HG03196 (cell line): ENCODE measurements around the gene TMEM140.
A peak's percentile ranks its signal among the peaks of the same experiment; 100 is the strongest.
"Not testable (repeated sequence)": the region's sequence is repeated elsewhere in the genome, so short reads cannot be mapped to it uniquely, and the experiment has no call there.

ENCODE experiments used
- ATAC-seq: cut with Tn5 transposase; IDR thresholded peaks from one replicate; pipeline ENCODE4 v1.9.1; 2021; ENCODE audit not compliant: unreplicated experiment

Gene TMEM140

GRCh38 chr7:135171581-135172291, 23.9 kb downstream of the TMEM140 start:
- not testable (repeated sequence) for ATAC-seq

- ATAC-seq: not testable (repeated sequence)
Measured at GRCh38 chr7:135173916-135174315, 26.0 kb downstream of the TMEM140 start.

GRCh38 chr7:135174941-135175340, 27.1 kb downstream of the TMEM140 start:
- ATAC-seq: no peak

- no peak for ATAC-seq
Measured at GRCh38 chr7:135175931-135176330, 28.1 kb downstream of the TMEM140 start.

GRCh38 chr7:135177028-135177696, 29.3 kb downstream of the TMEM140 start:
- no peak for ATAC-seq

GRCh38 chr7:135178364-135178763, 30.5 kb downstream of the TMEM140 start:
- no peak for ATAC-seq

GRCh38 chr7:135179321-135179925, 31.6 kb downstream of the TMEM140 start:
- ATAC-seq: no peak

- no peak for ATAC-seq
Measured at GRCh38 chr7:135180122-135180521, 32.2 kb downstream of the TMEM140 start.

- no peak for ATAC-seq
Measured at GRCh38 chr7:135181261-135181928, 33.5 kb downstream of the TMEM140 start.

- no peak for ATAC-seq
Measured at GRCh38 chr7:135181929-135182678, 34.2 kb downstream of the TMEM140 start.

GRCh38 chr7:135183478-135183877, 35.6 kb downstream of the TMEM140 start:
- no peak for ATAC-seq

GRCh38 chr7:135184254-135184841, 36.5 kb downstream of the TMEM140 start:
- no peak for ATAC-seq

- no peak for ATAC-seq
Measured at GRCh38 chr7:135185471-135186260, 37.8 kb downstream of the TMEM140 start.

- no peak for ATAC-seq
Measured at GRCh38 chr7:135186261-135186540, 38.3 kb downstream of the TMEM140 start.

- ATAC-seq: peak; percentile 56
Measured at GRCh38 chr7:135186841-135187253, 39.0 kb downstream of the TMEM140 start.

- ATAC-seq: peak; percentile 47
Measured at GRCh38 chr7:135188298-135188984, 40.6 kb downstream of the TMEM140 start.

- ATAC-seq: no peak
Measured at GRCh38 chr7:135189221-135189662, 41.4 kb downstream of the TMEM140 start.

- no peak for ATAC-seq
Measured at GRCh38 chr7:135189961-135190360, 42.1 kb downstream of the TMEM140 start.

- ATAC-seq: no peak
Measured at GRCh38 chr7:135190703-135191102, 42.8 kb downstream of the TMEM140 start.
